MCF 10A (cell line): ENCODE results near the gene DMAC2. TPM values are rescaled to one million over a fixed set of nuclear protein-coding genes. Genes with fewer than 3 reads are reported as not detected.
A peak's percentile ranks its signal among the peaks of the same experiment; 100 is the strongest.
"Not testable (repeated sequence)": the region's sequence is repeated elsewhere in the genome, so short reads cannot be mapped to it uniquely, and the experiment has no call there.

Source experiments
- BruUV-seq: library from RNA; stranded (reverse); fragments of 400-500 nt; replicated peaks from 2 replicates; lab custom pipeline; 2021; lab: Mats Ljungman, UMichigan
- CTCF ChIA-PET: fragments of 300-600 bp; sonication (Branson Sonifier 250); formaldehyde crosslinking; extraction: SDS; loops from one replicate; lab custom pipeline; 2021; ENCODE audit warnings: antibody characterized with exemption, inconsistent platforms; lab: Yijun Ruan, JAX
- POLR2A ChIA-PET: fragments of 300-600, 350-650 bp; sonication (Branson Sonifier 250); formaldehyde crosslinking; extraction: SDS; loops from one replicate; lab custom pipeline; 2020; ENCODE audit warnings: antibody characterized with exemption, inconsistent platforms; lab: Yijun Ruan, JAX
- DNase-seq: peaks from one replicate; pipeline ENCODE4 v3.0.0-alpha.2; 2018; ENCODE audit not compliant: unreplicated experiment
- H3K27ac Mint-ChIP-seq: one replicate; pipeline ENCODE4 v1.8.0; 2022; ENCODE audit warnings: mild to moderate bottlenecking, low read depth, mixed read lengths; ENCODE audit not compliant: unreplicated experiment
- H3K27me3 Mint-ChIP-seq: one replicate; pipeline ENCODE4 v1.8.0; 2022; ENCODE audit warnings: mixed read lengths; ENCODE audit not compliant: insufficient read depth, unreplicated experiment
- H3K36me3 Mint-ChIP-seq: one replicate; pipeline ENCODE4 v1.8.0; 2022; ENCODE audit warnings: mild to moderate bottlenecking, moderate library complexity, mixed read lengths; ENCODE audit not compliant: insufficient read depth, unreplicated experiment
- H3K4me1 Mint-ChIP-seq: one replicate; pipeline ENCODE4 v1.8.0; 2022; ENCODE audit warnings: mixed read lengths; ENCODE audit not compliant: insufficient read depth, unreplicated experiment
- H3K4me3 Mint-ChIP-seq: one replicate; pipeline ENCODE4 v1.8.0; 2022; ENCODE audit warnings: mild to moderate bottlenecking, moderate library complexity, mixed read lengths; ENCODE audit not compliant: unreplicated experiment
- H3K9me3 Mint-ChIP-seq: one replicate; pipeline ENCODE4 v1.8.0; 2022; ENCODE audit warnings: mixed read lengths; ENCODE audit not compliant: unreplicated experiment
- intact Hi-C: fragments of 100-400 bp; cut with micrococcal nuclease; formaldehyde crosslinking; loops from 2 replicates; pipeline ENCODE4 v1.14.1; 2022
- total RNA-seq: library from RNA; stranded (reverse); gene quantifications from 2 replicates; pipeline ENCODE4 v1.2.3, GENCODE V29; 2022
- TF ChIP-seq, protein P1 (sequence below): fragments of 200-600 bp; IDR thresholded peaks from one replicate; pipeline ENCODE4 v1.8.0; 2022; ENCODE audit warnings: antibody characterized with exemption, mild to moderate bottlenecking; ENCODE audit not compliant: unreplicated experiment

Gene DMAC2
- total RNA-seq, 1 experiment from 2014 or later = 34.8 TPM

DNA sequence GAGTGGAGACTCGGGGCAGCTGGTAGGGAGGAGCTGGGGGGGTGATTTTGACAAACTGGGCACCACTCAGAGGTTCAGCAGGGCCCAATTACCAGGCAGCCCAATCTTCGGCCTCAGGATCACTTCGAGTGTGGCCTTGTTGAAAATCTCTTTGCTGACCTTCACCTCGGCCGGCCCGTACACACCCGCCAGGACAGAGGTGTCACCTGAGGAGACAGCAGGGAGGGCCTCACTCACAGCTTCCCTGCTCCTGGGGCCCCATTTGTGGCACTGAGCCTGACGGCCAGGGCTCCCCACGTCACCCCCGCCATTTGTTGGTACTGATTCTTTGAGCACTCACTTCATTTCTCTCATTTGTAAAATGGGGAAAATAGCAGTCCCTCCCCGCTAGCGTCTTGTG is 46.9 kb downstream of the DMAC2 start:
- no peaks in the 10 kb centered on the region for H3K9me3 Mint-ChIP-seq
- BruUV-seq = no TSS peak
- DNase-seq = no peak
- POLR2A ChIA-PET = interaction anchor here (0.7 kb wide), 1 partner anchor 163 kb away, joined by 3 read pairs; no protein-coding TSS in a partner anchor
- H3K27me3 Mint-ChIP-seq = no peaks in the 10 kb centered on the region
- CTCF ChIA-PET = interaction anchor here (0.7 to 1.5 kb wide), 3 partner anchors 8 to 353 kb away, joined by 3 to 11 read pairs (median 4); no protein-coding TSS in a partner anchor
- H3K4me1 Mint-ChIP-seq = peaks cover 16% of the 10 kb centered on the region
- intact Hi-C loops = no loop called here
- H3K27ac Mint-ChIP-seq = no peak overlapping the region
- no peak overlapping the region for H3K4me3 Mint-ChIP-seq
- H3K36me3 Mint-ChIP-seq = peaks cover 73% of the 10 kb centered on the region
- TF ChIP-seq, protein P1, sequence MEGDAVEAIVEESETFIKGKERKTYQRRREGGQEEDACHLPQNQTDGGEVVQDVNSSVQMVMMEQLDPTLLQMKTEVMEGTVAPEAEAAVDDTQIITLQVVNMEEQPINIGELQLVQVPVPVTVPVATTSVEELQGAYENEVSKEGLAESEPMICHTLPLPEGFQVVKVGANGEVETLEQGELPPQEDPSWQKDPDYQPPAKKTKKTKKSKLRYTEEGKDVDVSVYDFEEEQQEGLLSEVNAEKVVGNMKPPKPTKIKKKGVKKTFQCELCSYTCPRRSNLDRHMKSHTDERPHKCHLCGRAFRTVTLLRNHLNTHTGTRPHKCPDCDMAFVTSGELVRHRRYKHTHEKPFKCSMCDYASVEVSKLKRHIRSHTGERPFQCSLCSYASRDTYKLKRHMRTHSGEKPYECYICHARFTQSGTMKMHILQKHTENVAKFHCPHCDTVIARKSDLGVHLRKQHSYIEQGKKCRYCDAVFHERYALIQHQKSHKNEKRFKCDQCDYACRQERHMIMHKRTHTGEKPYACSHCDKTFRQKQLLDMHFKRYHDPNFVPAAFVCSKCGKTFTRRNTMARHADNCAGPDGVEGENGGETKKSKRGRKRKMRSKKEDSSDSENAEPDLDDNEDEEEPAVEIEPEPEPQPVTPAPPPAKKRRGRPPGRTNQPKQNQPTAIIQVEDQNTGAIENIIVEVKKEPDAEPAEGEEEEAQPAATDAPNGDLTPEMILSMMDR = no peak

DNA sequence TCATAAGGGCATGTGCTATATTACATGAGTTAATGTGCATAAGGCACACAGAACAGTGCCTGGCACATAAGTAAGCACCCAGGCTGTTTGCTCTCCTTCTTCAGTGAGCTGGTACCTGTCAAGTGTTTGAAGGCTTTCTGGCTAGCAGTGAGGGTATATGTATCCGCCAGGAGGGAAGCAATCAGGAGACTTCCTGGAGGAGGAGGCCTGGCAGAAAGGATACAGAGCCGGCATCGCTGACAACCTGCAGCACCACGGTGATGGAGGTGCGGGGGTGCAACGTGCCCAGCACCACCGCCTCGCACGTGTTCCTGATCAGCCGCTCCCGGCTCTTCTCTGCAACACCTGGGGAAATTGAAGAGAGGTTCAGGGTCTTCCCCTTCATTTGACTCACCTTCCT is 48.1 kb downstream of the DMAC2 start:
- no TSS peak for BruUV-seq

GRCh38 chr19:41386442-41386841 is 53.3 kb downstream of the DMAC2 start:
- POLR2A ChIA-PET = interaction anchor here (1.1 kb wide), 1 partner anchor 23 kb away, joined by 3 read pairs; no protein-coding TSS in a partner anchor
- BruUV-seq = no TSS peak
- intact Hi-C loops = no loop called here
- peaks cover 80% of the 10 kb centered on the region for H3K36me3 Mint-ChIP-seq
- H3K27me3 Mint-ChIP-seq = no peaks in the 10 kb centered on the region
- peaks cover 8% of the 10 kb centered on the region for H3K4me1 Mint-ChIP-seq
- DNase-seq = peak; percentile 85
- H3K27ac Mint-ChIP-seq = peak overlapping the region; percentile 87
- CTCF ChIA-PET = interaction anchor here (0.6 to 1.2 kb wide), 4 partner anchors 54 to 797 kb away, joined by 3 to 4 read pairs (median 4); no protein-coding TSS in a partner anchor
- TF ChIP-seq, protein P1 = no peak
- H3K4me3 Mint-ChIP-seq = no peak overlapping the region
- H3K9me3 Mint-ChIP-seq = no peaks in the 10 kb centered on the region

More for the DNA sequence above, 48.1 kb downstream of the DMAC2 start:
- no peak for DNase-seq
- intact Hi-C loops = no loop called here
- TF ChIP-seq, protein P1 = no peak
- no peaks in the 10 kb centered on the region for H3K9me3 Mint-ChIP-seq
- peaks cover 79% of the 10 kb centered on the region for H3K36me3 Mint-ChIP-seq
- POLR2A ChIA-PET = no interaction called here
- CTCF ChIA-PET = interaction anchor here (1.0 kb wide), 1 partner anchor 203 kb away, joined by 8 read pairs; no protein-coding TSS in a partner anchor
- H3K27ac Mint-ChIP-seq = no peak overlapping the region
- H3K4me3 Mint-ChIP-seq = no peak overlapping the region
- H3K27me3 Mint-ChIP-seq = no peaks in the 10 kb centered on the region
- peaks cover 16% of the 10 kb centered on the region for H3K4me1 Mint-ChIP-seq

DNA sequence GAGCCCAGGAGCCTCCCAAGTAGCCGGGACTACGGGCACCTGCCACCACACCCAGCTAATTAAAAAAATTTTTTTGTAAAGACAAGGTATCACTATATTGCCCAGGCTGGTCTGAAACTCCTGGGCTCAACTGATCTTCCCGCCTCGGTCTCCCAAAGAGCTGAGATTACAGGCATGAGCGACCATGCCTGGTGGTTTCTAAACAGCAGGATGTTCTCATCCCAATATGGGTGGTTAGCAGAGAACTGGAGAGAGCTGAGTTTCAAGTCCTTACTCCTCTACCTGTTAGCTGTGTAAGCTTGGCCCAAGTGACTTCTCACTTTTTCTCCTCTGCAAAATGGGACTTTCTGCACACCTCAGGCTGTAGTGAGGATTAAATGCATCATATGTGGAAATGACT is 55.4 kb downstream of the DMAC2 start:
- Mint-ChIP-seq H3K4me3 (no peak overlapping the region), H3K4me1 (peaks cover 18% of the 10 kb centered on the region), H3K36me3 (peaks cover 59% of the 10 kb centered on the region), H3K27me3 (no peaks in the 10 kb centered on the region), H3K9me3 (no peaks in the 10 kb centered on the region), H3K27ac (no peak overlapping the region)
- TF ChIP-seq, protein P1 = no peak
- BruUV-seq = no TSS peak
- POLR2A ChIA-PET = interaction anchor here (0.5 to 1.4 kb wide), 3 partner anchors 12 to 1976 kb away, joined by 3 to 6 read pairs (median 5); partner anchors contain the start of gene B9D2
- no peak for DNase-seq
- intact Hi-C loops = no loop called here
- CTCF ChIA-PET = interaction anchor here (0.6 to 1.2 kb wide), 5 partner anchors 9 to 1393 kb away, joined by 3 to 11 read pairs (median 4); no protein-coding TSS in a partner anchor

GRCh38 chr19:41381536-41381935 is 58.2 kb downstream of the DMAC2 start:
- CTCF ChIA-PET, intact Hi-C loops, DNase-seq, BruUV-seq, H3K4me3 Mint-ChIP-seq, H3K9me3 Mint-ChIP-seq, H3K27me3 Mint-ChIP-seq, H3K27ac Mint-ChIP-seq: not testable (repeated sequence)
- POLR2A ChIA-PET = interaction anchor here (1.5 to 2.8 kb wide), 2 partner anchors 14 to 18 kb away, joined by 5 to 19 read pairs; partner anchors contain the start of gene B9D2
- Mint-ChIP-seq H3K4me1 (peaks cover 31% of the 10 kb centered on the region), H3K36me3 (peaks cover 34% of the 10 kb centered on the region)
